ENCODE data around the gene AMIGO3.

Gene AMIGO3

DNA sequence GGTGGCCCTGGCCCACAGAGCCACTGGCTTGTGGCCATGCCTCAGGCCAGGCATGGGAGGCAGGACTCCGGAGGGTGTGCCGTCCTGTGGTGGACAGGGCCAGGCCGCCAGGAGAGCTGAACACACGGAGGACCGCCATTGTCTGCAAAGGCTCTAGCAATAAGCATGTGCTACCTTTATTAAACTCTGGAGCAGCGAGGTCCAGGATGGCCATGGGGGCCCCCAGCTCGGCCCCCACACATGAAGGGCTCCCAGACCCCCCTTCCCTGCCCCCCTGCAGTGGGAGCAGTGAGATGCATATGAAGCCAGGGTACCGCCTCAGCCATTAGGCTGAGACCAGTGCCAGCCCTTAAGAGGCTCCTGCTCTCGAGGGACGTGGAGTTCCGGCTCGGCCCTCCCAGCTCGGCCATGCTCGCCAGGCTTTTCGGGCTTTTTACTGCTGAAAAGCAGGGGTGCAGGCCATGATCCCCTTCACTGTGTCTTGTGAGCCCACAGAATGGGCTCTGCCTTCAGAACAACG, 2.7 kb downstream of the AMIGO3 start:
- H3K4me3 ChIP-seq (replicated peaks in 1 of 2; ENCODE audit: low read depth in 2 of 2, low read length in 2 of 2), result no peak overlapping the region
- TF ChIP-seq, protein P1, sequence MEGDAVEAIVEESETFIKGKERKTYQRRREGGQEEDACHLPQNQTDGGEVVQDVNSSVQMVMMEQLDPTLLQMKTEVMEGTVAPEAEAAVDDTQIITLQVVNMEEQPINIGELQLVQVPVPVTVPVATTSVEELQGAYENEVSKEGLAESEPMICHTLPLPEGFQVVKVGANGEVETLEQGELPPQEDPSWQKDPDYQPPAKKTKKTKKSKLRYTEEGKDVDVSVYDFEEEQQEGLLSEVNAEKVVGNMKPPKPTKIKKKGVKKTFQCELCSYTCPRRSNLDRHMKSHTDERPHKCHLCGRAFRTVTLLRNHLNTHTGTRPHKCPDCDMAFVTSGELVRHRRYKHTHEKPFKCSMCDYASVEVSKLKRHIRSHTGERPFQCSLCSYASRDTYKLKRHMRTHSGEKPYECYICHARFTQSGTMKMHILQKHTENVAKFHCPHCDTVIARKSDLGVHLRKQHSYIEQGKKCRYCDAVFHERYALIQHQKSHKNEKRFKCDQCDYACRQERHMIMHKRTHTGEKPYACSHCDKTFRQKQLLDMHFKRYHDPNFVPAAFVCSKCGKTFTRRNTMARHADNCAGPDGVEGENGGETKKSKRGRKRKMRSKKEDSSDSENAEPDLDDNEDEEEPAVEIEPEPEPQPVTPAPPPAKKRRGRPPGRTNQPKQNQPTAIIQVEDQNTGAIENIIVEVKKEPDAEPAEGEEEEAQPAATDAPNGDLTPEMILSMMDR (IDR thresholded peaks at IDR 0.05; ENCODE audit: low read depth, low read length), result no peak
- no peak for DNase-seq (ENCODE audit: low read depth in 2 of 2)

DNA sequence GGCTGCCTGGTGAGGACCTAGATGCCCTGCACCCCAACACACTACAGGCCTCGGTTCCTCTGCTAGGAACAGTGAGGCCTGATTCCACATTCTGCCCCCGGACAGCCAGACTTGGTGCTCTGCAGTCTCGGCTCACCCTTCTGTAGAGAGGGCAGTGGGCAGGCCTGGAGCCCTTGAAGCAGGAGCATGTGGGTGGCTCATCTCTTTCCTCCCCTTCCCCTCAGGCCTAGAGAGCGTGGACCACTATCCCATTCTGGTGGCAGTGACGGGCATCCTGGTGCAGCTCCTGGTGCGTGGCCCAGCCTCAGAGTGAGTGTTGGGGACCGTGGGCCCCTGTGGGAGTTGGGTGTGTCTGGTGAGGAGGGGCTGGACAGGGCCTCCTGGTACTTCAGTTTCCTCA, 3.3 kb downstream of the AMIGO3 start:
- no peak overlapping the region for H3K4me3 ChIP-seq (replicated peaks in 1 of 2; ENCODE audit: low read depth in 2 of 2, low read length in 2 of 2)
- no peak for DNase-seq (ENCODE audit: low read depth in 2 of 2)
- TF ChIP-seq, protein P1 (IDR thresholded peaks at IDR 0.05; ENCODE audit: low read depth, low read length), result no peak

DNA sequence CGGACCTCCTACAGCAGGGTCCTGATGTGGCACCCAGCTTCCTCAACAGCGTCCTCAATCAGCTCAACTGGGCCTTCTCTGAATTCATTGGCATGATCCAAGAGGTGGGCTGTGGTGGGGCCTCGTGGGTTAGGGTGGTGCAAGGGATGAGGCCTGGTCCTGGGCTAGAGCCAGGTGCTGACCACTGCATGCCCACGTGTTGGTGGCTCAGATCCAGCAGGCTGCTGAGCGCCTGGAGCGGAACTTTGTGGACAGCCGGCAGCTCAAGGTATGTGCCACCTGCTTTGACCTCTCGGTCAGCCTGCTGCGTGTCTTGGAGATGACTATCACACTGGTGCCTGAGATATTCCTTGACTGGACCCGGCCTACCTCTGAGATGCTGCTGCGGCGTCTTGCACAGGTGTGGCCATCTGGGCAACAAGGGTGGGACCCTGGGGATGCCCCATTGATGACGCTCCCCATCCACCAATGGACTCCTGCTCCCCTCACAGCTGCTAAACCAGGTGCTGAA, 3.8 kb downstream of the AMIGO3 start:
- DNase-seq (ENCODE audit: low read depth in 2 of 2), result no peak
- no peak overlapping the region for H3K4me3 ChIP-seq (replicated peaks in 1 of 2; ENCODE audit: low read depth in 2 of 2, low read length in 2 of 2)
- TF ChIP-seq, protein P1 (IDR thresholded peaks at IDR 0.05; ENCODE audit: low read depth, low read length), result no peak

DNA sequence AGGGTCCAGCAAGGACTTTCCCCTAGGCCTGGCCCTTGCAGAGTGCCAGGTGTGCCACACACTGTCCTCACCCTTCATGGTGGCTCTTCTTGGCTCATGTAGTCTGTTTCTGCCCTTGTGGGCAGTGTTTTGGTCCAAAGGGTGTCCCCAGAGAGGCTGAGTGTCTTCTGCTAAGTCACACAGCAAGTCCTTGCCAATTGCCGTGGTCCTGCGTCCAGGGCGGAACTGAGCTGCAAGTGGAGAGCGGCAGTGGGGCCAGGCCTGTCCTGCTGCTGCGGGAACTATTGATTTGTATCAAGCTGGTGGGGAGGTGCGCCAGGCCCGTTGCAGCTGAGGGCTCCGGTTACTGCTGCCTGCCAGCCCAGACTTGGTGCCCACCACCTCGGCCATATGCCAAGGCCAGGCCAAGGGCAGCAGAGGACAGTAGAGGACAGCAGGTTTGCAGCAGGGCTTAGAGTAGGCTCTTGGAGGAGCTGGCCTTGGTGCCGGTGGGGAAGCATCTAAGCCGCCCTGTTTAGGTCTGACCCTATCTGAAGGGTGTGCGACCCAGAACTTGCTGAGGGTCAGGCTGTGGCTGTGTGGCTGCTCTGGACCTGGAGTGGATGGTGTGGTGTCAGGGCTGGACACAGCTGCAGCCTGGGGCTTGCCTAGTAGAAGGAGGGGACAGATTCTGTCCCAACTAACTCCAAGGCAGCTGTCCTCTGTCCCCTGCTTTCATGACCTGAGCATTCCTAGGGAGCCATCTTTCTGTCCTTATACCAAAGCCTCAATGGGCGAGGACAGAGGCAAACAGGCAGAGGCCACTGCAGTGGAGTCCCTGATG, 4.5 kb downstream of the AMIGO3 start:
- TF ChIP-seq, protein P1 (IDR thresholded peaks at IDR 0.05; ENCODE audit: low read depth, low read length), result no peak
- no peak for DNase-seq (ENCODE audit: low read depth in 2 of 2)
- H3K4me3 ChIP-seq (replicated peaks in 1 of 2; ENCODE audit: low read depth in 2 of 2, low read length in 2 of 2), result no peak overlapping the region

DNA sequence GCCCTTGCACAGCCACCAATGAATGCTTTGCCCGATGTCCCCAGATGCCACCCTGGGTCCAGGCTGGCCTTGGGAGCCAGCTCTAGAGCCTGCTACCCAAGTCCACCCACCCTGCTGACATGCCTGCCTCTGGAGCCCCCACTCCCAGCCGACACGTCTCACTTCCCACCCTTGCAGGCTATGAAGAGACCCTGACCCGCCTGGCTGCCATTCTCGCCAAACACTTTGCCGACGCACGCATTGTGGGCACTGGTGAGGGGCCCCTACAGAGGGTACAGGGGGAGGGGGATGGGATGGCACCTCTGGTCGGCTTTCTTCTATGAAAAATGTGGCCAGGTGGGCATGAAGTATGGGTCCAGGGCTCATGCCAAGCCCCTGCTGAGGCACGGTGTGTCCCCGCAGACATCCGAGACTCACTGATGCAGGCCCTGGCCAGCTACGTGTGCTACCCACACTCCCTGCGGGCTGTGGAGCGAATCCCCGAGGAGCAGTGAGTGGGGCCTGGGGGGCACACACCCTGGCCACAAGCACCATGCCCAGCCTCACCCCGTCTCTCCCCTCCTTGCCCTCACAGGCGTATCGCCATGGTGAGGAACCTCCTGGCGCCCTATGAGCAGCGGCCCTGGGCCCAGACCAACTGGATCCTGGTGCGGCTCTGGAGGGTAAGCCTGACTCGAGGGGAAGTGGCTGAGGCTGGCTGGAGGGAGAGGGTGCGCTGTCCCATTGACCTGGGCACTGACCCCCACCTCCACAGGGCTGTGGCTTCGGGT, 6.0 kb downstream of the AMIGO3 start:
- no peak for DNase-seq (ENCODE audit: low read depth in 2 of 2)
- TF ChIP-seq, protein P1 (IDR thresholded peaks at IDR 0.05; ENCODE audit: low read depth, low read length), result no peak
- H3K4me3 ChIP-seq (replicated peaks in 1 of 2; ENCODE audit: low read depth in 2 of 2, low read length in 2 of 2), result no peak overlapping the region

DNA sequence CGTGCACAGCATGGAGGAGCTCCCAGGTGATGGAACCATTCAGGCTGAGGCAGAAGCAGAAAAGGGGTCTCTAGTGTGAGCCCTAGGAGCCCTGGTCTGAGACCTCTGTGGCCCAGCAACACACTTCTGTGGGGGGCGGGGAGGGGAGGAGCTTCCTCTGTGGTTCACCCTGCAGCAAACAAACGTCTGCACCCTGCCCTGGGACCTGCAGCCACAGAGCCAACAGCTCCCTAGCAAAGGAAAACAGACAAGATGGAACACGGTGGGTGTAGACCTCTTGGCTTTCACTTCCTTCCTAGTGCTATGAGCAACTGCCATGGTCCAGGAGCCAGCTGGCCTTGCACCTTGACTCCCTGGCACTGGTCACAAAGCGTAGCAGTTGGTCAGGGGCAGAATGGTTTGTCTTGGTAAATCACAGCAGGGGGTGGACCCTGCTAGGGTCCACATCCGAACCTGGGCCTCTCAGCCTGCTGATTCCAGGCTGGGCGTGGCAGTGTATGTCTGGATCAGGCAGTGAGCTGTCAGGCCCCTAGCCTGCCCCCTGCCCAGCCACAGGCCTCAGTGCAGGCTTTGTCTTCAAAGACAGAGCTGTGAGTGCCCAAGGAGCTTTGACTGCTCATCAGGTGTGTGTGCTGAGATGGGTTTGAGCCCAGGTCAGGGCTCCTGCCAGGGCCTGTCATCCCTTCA, 6.7 kb downstream of the AMIGO3 start:
- DNase-seq (ENCODE audit: low read depth in 2 of 2), result no peak
- TF ChIP-seq, protein P1 (IDR thresholded peaks at IDR 0.05; ENCODE audit: low read depth, low read length), result no peak
- no peak overlapping the region for H3K4me3 ChIP-seq (replicated peaks in 1 of 2; ENCODE audit: low read depth in 2 of 2, low read length in 2 of 2)
